GM12872 (cell line): Measurements from ENCODE around the gene MEGF8.

Experiments
- TF ChIP-seq, protein P1 (sequence below): IDR thresholded peaks from 3 replicates; pipeline ENCODE4 v1.5.1; 2011; ENCODE audit warnings: low read depth, mild to moderate bottlenecking, low read length, moderate library complexity; ENCODE audit not compliant: insufficient read depth

MEGF8 gene

DNA sequence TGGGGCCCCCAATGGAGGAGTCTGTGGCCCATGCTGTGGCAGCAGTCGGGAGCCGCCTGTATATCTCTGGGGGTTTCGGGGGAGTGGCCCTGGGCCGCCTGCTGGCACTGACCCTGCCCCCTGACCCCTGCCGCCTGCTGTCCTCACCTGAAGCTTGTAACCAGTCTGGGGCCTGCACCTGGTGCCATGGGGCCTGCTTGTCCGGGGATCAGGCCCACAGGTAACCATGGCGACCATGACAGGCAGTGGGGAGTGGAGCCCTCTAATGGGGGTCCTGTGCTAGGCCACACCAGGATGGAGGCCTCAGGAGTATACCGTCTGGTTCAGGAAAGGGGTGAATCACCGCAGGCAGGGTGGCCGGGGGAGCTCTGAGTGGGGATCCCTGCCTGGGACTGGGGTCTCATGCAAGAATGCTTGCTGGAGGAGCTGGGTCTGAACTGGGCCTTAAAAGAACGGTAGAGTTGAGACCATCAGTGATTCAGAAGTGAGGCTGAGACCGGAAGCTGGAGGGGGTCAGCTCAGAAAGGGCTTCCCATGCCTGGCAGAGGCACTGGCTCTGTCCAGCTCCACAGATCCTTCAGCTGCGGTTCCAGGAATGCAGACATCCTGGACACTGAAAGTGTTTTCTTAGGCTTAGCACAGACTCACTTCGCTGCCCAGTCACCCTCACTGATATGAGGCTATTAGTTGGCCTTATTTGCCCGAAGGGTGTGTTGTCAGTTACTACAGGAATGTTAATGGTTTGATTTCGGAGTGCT, 35.5 kb downstream of the MEGF8 start:
- TF ChIP-seq, protein P1, sequence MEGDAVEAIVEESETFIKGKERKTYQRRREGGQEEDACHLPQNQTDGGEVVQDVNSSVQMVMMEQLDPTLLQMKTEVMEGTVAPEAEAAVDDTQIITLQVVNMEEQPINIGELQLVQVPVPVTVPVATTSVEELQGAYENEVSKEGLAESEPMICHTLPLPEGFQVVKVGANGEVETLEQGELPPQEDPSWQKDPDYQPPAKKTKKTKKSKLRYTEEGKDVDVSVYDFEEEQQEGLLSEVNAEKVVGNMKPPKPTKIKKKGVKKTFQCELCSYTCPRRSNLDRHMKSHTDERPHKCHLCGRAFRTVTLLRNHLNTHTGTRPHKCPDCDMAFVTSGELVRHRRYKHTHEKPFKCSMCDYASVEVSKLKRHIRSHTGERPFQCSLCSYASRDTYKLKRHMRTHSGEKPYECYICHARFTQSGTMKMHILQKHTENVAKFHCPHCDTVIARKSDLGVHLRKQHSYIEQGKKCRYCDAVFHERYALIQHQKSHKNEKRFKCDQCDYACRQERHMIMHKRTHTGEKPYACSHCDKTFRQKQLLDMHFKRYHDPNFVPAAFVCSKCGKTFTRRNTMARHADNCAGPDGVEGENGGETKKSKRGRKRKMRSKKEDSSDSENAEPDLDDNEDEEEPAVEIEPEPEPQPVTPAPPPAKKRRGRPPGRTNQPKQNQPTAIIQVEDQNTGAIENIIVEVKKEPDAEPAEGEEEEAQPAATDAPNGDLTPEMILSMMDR, result no peak

DNA sequence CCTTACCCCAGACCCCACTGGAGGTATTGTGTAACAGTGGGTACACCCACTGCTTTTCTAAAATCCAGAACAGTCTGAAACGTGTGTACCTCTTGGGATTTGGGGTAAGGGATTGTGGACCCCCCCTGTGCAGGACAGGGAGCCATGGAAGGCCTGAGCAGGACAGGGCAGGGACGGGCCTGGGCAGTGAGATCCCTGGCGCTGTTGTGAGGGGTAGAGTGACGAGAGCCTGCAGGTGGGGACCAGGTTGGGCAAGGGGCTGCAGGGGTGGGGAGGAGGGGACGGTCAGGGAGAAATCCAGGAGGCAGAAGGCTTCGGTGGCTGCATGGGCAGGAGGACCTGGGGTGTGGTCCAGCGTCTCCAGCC, 36.1 kb downstream of the MEGF8 start:
- TF ChIP-seq, protein P1, result no peak

DNA sequence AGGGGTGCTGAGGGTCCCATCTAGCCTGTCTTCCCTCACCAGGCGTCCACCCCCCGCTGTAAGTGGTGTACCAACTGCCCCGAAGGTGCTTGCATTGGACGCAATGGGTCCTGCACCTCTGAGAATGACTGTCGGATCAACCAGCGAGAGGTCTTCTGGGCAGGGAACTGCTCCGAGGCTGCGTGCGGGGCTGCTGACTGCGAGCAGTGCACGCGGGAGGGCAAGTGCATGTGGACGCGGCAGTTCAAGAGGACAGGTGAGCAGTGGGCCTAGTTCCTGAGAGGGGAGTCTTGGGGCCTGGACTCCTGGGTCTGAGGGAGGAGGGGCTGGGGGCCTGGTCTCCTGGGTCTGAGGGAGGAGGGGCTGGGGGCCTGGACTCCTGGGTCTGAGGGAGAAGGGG, 36.9 kb downstream of the MEGF8 start:
- TF ChIP-seq, protein P1, result no peak

DNA sequence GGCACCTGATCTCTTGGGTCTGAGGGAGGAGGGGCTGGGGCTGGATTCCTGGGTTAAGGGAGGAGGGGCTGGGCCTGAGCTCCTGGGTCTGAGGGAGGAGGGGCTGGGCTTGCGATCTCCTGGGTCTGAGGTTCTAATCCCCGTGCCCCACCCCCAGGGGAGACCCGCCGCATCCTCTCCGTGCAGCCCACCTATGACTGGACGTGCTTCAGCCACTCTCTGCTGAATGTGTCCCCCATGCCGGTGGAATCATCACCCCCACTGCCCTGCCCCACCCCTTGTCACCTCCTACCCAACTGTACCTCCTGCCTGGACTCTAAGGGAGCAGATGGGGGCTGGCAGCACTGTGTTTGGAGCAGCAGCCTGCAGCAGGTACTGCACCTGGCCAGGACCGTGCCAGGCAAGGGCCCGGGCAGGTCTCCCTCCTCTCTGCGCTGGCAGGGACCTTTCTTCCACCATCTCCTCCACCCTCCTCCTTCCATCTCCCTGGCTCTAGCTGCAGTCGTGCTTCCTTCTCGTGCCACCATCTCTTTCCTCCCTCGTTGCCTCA, 37.5 kb downstream of the MEGF8 start:
- TF ChIP-seq, protein P1, result no peak

DNA sequence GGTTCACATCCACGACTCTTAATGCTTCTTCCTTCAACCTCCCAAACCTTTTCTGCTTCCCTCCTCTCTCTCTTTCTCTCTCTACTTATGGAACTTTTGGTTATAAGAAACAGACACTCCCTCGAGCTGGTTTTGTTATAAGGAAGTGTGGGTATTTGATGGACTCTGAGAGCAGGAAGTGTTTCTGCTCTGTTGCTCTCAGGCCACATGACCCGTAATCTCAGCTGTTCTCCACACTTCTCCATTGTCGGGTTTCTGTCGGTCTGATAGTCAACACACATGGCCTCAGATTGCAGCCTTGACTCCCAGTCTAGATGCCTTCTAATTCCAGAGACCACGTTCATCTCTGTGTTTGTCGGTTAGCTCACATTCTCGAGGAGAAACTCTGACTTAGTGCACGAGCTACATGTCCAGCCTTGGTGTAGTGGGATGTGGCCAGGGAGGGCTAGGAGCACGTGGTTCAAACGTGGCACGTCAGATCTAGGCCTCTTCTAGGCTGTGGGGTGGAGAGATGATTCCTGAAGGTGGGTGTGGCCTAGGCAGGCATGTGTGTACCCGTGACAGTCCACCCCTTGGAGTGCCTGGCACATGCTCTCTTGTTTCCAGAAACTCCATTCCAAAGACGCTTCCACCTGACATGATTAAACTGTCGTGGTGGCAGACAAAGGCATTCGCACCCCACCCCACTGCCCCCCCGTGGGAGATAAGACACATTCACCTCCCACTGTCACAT, 38.3 kb downstream of the MEGF8 start:
- TF ChIP-seq, protein P1, result no peak

DNA sequence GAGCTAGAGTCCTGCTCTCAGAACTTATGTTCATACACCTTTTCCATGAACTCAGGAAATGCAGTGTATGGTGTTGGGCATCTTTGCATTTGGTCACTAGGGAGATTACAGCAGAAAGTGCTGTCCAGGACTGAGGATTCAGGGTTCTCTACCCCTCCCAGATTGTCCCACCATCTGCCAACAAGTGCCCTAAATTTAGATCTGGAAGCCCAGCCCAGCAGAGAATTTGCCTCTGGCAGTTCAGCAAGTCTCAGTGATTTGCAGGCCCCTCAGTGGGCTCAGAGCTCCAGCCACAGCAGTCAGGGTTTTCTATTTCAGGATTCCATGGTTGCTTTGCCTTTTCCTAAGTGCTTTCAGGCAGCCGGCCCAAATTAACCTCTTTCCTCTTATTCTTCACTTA, 41.2 kb downstream of the MEGF8 start:
- TF ChIP-seq, protein P1, result no peak

DNA sequence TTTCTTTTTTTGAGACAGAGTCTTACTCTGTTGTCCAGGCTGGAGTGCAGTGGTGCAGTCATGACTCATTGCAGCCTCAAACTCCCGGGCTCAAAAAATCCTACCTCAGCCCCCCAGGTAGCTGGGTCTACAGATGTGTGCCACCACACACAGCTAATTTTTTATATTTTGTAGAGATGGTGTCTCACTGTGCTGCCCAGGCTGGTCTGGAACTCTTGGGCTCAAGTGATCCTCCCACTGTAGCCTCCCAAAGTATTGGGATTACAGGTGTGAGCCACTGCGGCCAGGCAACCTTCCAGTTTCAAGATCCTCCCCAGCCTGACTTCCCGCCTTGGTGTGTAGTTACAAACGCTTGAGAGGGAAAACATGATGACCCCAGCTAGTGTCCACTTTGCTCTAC, 42.5 kb downstream of the MEGF8 start:
- TF ChIP-seq, protein P1, result no peak
